RWPE2 (cell line): ENCODE results near the gene ZNF532.
"Not testable (repeated sequence)": the region's sequence is repeated elsewhere in the genome, so short reads cannot be mapped to it uniquely, and the experiment has no call there.

Experiments used
- ATAC-seq: fragments of 200-7000 bp; cut with Tn5 transposase; 3 replicates; pipeline ENCODE4 v1.9.1; 2021; ENCODE audit warnings: low read depth
- DNase-seq: peaks from one replicate; pipeline ENCODE4 v3.0.0-alpha.2; 2020; ENCODE audit warnings: low spot score
- H3K27ac ChIP-seq: fragments of 450-650 bp; 2 replicates; pipeline ENCODE4 v1.5.1; 2017; ENCODE audit warnings: mild to moderate bottlenecking; ENCODE audit not compliant: poor library complexity, severe bottlenecking
- H3K27me3 ChIP-seq: fragments of 250-450 bp; sonication (Bioruptor Pico); 2 replicates; pipeline ENCODE4 v1.5.1; 2021; ENCODE audit warnings: mild to moderate bottlenecking, moderate library complexity; ENCODE audit not compliant: insufficient read depth, poor library complexity, severe bottlenecking
- H3K36me3 ChIP-seq: fragments of 250-450 bp; sonication (Bioruptor Pico); 2 replicates; pipeline ENCODE4 v1.5.1; 2020; ENCODE audit warnings: low read depth, mild to moderate bottlenecking, moderate library complexity
- H3K4me1 ChIP-seq: fragments of 250-450 bp; sonication (Bioruptor Pico); 2 replicates; pipeline ENCODE4 v1.5.1; 2021; ENCODE audit warnings: mild to moderate bottlenecking, moderate library complexity; ENCODE audit not compliant: insufficient read depth, poor library complexity, severe bottlenecking
- H3K4me3 ChIP-seq: fragments of 250-450 bp; sonication (Bioruptor Pico); 2 replicates; pipeline ENCODE4 v1.5.1; 2021; ENCODE audit warnings: mild to moderate bottlenecking, moderate library complexity; ENCODE audit not compliant: severe bottlenecking
- H3K9me3 ChIP-seq: fragments of 250-450 bp; sonication (Bioruptor Pico); 2 replicates; pipeline ENCODE4 v1.5.1; 2021; ENCODE audit warnings: mild to moderate bottlenecking, moderate library complexity; ENCODE audit not compliant: severe bottlenecking
- TF ChIP-seq, protein P1 (sequence below): fragments of 450-650 bp; IDR thresholded peaks from one replicate; pipeline ENCODE4 v1.5.1; 2017; ENCODE audit warnings: mild to moderate bottlenecking, moderate library complexity; ENCODE audit not compliant: poor library complexity, severe bottlenecking

ZNF532 gene

DNA sequence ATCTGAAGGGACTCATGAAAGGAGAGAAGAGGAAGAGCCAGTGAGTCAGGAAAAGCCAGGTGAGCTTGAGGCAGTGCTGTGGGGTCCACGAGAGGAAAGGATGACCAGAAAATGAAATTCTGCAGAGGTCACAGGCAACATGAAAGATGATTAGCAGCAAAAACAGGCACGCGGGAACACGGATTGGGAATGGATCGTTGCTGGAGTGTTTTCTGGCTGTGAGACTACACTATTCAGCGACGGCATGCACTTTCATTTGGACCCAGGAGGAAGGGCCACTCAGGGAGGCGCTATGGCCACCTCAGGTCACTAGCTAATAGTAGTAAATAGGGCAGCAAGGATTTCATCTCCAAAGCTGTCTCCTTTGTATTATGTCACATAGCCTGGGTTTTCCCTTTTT lies 44.8 kb downstream of the ZNF532 start:
- no peak overlapping the region for H3K4me3 ChIP-seq
- H3K9me3 ChIP-seq = no peaks in the 10 kb centered on the region
- ATAC-seq (no peak), DNase-seq (no peak)
- no peaks in the 10 kb centered on the region for H3K27me3 ChIP-seq
- no peak overlapping the region for H3K27ac ChIP-seq
- TF ChIP-seq, protein P1, sequence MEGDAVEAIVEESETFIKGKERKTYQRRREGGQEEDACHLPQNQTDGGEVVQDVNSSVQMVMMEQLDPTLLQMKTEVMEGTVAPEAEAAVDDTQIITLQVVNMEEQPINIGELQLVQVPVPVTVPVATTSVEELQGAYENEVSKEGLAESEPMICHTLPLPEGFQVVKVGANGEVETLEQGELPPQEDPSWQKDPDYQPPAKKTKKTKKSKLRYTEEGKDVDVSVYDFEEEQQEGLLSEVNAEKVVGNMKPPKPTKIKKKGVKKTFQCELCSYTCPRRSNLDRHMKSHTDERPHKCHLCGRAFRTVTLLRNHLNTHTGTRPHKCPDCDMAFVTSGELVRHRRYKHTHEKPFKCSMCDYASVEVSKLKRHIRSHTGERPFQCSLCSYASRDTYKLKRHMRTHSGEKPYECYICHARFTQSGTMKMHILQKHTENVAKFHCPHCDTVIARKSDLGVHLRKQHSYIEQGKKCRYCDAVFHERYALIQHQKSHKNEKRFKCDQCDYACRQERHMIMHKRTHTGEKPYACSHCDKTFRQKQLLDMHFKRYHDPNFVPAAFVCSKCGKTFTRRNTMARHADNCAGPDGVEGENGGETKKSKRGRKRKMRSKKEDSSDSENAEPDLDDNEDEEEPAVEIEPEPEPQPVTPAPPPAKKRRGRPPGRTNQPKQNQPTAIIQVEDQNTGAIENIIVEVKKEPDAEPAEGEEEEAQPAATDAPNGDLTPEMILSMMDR = no peak
- H3K4me1 ChIP-seq = peaks cover 14% of the 10 kb centered on the region
- no peaks in the 10 kb centered on the region for H3K36me3 ChIP-seq

DNA sequence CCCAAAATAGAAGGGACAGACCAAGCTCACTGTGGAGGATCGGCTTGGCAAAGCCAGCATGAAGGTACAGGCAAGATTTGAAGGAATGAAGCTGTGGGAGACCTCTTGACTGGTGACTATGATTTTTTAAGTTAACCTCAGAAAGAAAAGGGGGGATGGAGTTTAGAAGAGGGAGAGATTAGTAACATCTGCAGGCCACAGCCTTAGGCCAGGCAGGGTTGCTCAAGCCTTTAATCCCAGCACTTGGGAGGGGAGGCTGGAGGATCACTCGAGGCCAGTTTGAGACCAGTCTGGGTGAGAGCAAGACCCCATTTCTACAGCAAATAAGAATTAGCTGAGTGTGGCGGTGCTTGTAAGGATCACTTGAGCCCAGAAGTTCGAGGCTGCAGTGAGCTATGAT lies 46.6 kb downstream of the ZNF532 start:
- ATAC-seq = no peak
- Histone ChIP-seq H3K36me3 (no peaks in the 10 kb centered on the region), H3K27ac (no peak overlapping the region), H3K4me3 (no peak overlapping the region), H3K9me3 (no peaks in the 10 kb centered on the region), H3K27me3 (no peaks in the 10 kb centered on the region), H3K4me1 (peaks cover 14% of the 10 kb centered on the region)
- no peak for DNase-seq
- TF ChIP-seq, protein P1 = no peak

DNA sequence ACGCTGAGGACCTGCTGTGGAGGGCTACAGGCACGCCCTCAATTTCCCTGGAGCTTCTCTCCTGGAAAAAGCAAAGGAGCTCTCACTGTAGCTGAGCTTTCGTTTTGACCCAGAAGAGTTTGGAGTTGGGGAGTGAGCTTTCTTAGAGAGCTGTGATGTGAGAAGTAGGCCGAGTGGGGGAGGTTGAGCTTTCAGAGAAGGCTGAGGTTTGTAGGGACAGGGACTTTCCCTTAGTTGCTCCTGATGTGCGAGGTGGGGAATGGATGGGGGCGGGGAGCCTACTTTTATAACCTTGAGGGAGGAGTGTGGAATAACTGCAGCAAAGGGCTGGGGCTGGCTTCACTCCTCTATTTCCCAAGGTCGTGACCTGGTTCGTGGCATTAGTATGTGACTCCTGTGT lies 47.1 kb downstream of the ZNF532 start:
- ATAC-seq = no peak
- Histone ChIP-seq H3K36me3 (peaks cover 3% of the 10 kb centered on the region; the same call in 1 of the 2 replicates), H3K27ac (no peak overlapping the region), H3K4me1 (peaks cover 14% of the 10 kb centered on the region), H3K9me3 (no peaks in the 10 kb centered on the region), H3K4me3 (no peak overlapping the region), H3K27me3 (no peaks in the 10 kb centered on the region)
- no peak for DNase-seq
- TF ChIP-seq, protein P1 = no peak

DNA sequence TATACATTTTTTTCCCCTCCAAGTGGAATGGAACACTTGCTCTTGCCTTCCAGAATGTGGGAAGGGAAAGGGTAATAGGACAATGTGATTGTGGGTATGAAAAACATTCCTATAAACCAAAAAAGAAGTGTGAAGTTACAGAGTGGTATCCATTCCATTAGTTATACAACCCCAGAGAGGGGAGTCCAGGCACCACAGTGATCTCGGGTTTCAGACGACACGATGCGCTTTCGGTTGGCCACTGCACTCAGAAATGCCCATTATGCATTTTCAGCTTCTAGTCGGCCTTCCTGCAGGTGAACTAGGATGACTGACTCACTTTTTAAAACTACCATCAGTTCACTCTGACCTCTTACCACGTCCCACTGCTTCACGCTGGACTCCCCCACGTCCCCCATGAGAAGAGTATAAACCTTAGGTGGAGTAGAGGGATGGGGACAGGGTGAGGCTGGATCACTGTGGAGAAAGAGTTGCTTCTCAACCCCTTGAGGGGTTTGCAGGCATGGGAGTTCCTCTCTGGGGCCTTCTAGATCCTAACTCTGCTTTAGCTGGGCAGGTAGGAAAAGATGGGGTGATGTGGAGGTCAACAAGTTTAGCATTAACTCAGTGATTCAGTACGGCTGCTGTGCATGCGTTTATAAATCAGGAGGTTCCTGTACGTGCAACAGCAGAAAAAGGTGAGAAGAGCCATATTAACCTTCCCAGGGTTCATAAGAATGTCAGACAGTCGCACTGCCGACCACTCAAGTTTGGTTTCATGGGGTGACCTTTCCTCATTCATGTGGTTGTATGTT lies 50.5 kb downstream of the ZNF532 start:
- H3K4me1 ChIP-seq = peaks cover 14% of the 10 kb centered on the region
- peaks cover 3% of the 10 kb centered on the region; the same call in 1 of the 2 replicates for H3K36me3 ChIP-seq
- no peaks in the 10 kb centered on the region for H3K27me3 ChIP-seq
- no peak for ATAC-seq
- TF ChIP-seq, protein P1 = no peak
- no peaks in the 10 kb centered on the region for H3K9me3 ChIP-seq
- H3K27ac ChIP-seq = no peak overlapping the region
- H3K4me3 ChIP-seq = no peak overlapping the region
- DNase-seq = no peak

DNA sequence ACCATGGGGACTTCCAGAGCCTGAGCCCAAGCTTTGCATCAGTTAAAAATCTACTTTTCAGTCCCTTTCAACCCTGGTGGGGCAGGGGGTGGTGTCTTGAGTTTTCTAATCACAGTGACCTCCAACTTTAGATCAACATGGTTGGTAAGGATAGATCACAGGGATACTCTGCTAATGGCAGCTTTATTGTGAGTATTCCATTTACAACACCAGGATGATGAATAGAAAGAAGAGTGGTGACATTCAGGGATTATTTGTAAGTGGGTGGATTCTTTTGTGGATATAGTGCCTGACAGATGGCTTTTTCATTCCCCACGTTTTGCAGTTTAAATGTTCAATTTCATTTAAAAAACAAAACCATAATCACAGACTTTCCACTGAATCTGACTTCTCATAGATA lies 51.3 kb downstream of the ZNF532 start:
- peaks cover 3% of the 10 kb centered on the region; the same call in 1 of the 2 replicates for H3K36me3 ChIP-seq
- no peaks in the 10 kb centered on the region for H3K27me3 ChIP-seq
- no peak for DNase-seq
- H3K27ac ChIP-seq = no peak overlapping the region
- H3K4me1 ChIP-seq = peaks cover 14% of the 10 kb centered on the region
- no peak overlapping the region for H3K4me3 ChIP-seq
- no peak for ATAC-seq
- H3K9me3 ChIP-seq = no peaks in the 10 kb centered on the region
- TF ChIP-seq, protein P1 = no peak

DNA sequence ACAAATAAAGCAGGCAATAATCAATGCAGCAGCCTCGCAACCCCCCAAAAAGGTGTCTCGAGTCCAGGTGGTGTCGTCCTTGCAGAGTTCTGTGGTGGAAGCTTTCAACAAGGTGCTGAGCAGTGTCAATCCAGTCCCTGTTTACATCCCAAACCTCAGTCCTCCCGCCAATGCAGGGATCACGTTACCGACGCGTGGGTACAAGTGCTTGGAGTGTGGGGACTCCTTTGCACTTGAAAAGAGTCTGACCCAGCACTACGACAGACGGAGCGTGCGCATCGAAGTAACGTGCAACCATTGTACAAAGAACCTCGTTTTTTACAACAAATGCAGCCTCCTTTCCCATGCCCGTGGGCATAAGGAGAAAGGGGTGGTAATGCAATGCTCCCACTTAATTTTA lies 55.3 kb downstream of the ZNF532 start:
- not testable (repeated sequence) for H3K27me3 ChIP-seq, H3K9me3 ChIP-seq, H3K4me1 ChIP-seq, H3K4me3 ChIP-seq, ATAC-seq, H3K27ac ChIP-seq, DNase-seq, H3K36me3 ChIP-seq
